ENCODE measurements around the gene GFM1.

Gene GFM1

DNA sequence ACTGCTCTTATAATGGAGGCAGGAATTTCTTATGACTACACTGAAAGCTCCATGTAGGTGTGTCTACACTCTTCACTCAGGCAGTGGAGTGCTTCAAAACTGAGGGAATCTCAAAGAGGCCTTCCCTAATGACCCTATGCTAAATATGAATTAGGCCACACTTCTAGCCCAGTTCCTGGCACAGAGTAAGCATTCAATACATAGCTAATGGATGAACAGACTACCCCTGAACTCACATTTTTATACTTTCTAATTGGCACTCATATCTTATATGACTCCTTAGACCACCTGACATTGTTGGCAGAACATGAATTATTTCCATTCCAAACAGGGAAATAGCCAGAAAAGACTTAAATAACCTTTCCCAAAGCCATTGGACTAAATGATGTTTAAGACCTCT lies 84.5 kb downstream of the GFM1 start:
- no peak for DNase-seq

DNA sequence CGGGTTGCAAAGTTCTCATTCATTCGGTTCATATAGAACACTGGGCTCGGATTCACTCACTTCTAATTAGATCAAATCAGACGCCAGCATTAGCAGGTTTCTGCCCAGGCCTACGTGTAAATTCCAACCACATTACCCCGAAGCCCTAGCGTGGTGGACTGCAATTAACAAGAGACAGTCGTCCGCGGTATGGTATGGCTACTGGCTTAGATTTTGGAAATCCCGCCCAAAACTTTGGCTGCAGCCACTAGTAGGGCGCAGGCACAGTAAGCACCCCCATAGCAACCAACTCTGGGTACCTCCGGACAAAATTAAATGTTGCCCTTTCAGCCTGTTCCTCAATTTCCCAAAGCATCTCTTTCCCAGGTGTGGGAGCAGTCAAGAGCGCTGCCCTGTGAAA lies 87.2 kb downstream of the GFM1 start:
- DNase-seq: no peak

DNA sequence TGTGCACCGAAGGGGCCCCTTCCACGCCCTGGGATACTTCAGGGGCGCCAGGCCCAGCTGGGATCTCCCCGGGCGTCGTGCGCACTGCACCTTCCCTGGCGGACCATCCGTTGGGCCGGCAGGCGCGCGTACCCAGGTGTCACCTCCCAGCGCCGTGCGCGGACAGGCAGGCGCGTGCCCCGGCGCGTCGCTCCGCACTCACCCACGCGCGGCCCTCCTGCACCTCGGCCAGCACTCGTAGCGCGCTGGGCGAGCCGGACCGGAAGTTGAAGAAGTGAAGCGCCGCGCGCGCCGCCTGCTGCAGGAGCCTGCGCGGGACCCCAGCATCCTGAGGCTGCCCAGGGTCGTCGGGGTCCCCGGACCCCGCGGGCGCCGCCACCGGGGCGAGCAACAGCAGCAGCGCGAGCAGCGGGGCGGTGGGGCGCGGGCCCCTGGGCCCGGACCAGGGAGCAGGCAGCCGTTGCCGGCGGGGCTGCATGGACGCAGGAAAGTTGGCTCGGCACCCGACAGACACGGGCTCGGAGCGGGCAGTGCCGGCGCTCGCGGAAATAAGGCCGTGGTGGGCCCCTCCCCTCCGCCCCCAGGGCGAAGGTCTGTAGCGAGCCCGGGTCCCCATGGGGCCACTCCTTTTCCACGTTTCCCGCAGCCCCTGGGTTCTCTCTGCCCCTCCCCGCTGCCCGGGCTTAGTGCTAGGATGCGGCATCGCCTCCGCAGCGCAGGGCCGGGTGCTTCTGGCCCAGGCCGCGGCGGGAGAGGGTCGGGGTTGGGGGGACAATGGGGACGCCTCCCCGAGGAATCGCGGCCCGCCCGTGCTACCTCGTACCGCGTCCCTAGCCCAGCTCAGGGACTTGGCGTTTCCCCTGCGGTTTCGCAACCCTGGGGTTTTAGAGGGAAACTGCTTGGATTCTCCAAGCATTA lies 87.9 kb downstream of the GFM1 start, which contains the start of gene RARRES1:
Gene RARRES1 (minus strand): TSS at position 520 of the 918 bp plus-strand sequence. CDS start 42 bp downstream, at position 478.
- peak; percentile 14 for DNase-seq

DNA sequence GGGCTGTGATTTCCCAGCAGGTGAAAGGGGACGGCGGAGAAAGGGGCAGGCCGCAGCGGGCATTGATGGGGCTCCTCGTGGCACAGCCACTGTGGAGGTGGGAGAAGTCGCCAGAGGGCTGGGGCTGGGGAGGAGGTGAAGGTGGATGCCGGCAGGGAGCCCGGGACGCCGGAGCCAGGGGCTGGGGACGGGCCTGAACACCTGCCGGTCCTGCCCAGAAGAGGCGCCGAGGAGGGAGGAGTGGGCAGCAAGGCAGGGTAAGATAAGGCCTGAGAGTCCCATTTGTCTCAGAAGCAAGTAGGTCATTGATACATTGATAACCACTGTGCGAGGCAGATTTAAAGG lies 88.5 kb downstream of the GFM1 start:
- no peak for DNase-seq

DNA sequence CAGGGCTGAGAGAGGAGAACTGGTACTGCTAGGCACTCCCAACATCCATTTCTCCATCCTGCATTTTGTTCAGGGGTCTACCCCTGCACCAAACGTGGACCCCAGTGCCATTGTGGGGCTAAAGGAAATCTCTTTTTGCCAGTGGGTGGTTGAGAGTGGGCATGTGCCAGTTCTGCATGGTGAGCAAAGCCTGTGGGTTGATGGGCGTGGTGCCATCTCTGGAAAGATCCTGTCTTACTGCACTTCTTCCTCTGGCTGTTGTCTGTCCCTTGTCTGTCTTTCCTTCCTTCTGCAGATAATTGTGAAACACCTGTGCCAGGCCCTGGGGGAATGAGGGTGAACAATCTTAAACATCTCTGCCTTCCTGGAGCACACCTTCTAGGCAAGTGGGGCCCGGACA lies 89.3 kb downstream of the GFM1 start:
- DNase-seq: no peak

DNA sequence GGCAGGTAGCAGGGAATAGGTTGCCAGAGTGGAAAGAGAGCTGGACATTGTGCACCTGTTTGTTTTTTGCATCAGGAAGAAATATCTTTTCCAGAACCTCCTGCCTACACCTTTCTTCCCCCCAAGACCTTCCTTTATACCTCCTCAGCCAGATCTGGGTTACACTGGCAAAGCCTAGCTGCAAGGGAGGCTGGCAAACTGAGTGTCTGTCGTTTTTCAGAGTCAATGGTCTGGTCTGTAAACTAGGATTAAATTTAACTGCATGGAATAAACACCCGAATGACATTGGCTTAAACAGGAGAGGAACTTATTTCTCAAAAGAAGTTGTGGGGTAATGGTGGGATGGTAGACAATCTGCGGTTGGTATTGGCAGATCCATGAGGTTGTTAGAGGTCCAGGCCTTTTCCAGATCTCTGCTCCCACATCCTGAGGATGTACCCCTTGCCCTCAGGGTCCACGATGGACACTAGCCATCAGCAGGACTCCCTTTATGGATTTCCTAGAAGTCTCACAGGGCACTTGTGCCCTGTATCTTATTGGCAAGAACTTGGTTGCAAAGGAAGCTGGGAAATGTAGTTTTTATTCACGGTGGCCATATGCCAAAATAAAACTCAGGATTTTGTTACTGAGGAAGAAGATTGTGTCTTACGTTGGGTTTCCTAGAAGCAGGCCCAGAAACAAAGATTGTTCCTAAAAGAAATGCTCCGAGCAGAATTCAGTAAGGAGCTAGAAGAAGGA lies 91.1 kb downstream of the GFM1 start:
- no peak for DNase-seq

DNA sequence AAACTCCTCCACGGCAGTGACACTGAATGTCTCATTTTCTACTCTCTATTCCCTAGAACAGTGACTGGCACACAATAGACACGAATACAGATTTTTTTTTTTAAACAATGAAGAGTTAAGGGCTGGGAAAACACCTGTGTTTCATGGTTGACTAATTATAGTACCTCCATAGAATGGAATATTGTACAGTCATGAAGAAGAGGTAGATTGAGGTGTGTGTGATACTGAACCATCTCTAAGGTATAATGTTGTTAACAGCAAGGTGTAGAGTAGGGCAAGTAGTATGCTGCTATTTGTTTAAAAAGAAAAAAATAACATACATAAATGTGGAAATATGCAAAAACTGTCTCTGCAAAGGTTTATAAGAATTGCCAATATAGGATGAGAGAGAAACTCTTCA lies 93.1 kb downstream of the GFM1 start:
- no peak for DNase-seq

DNA sequence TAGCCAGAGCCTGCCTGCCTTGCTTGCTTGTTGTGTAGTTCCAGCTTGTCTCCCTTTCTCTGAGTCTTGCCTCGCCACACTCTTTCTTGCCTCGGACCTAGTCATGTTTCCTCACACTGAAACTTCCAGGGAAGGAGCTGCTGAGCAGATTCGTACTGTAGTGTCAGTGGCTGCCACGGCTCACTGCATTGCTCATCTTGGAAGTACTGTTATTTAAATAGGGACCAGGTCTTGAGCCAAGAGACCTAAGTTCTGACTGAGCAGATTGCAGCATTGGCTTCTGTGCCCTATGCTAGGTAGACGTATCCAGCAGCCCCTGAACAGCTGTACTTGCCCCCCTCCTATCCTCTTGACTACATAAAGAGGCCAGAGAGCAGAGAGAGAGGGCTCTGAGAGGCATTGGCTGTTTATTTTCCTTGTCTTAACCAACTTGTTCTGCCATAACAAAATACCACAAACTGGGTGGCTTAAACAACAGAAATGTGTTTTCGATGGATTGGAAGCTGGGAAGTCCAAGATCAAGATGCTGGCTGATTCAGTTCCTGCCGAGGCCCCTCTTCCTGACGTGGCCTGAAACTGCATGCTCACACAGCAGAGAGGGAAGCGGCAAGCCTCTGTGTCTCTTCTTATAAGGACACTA lies 93.8 kb downstream of the GFM1 start:
- no peak for DNase-seq

DNA sequence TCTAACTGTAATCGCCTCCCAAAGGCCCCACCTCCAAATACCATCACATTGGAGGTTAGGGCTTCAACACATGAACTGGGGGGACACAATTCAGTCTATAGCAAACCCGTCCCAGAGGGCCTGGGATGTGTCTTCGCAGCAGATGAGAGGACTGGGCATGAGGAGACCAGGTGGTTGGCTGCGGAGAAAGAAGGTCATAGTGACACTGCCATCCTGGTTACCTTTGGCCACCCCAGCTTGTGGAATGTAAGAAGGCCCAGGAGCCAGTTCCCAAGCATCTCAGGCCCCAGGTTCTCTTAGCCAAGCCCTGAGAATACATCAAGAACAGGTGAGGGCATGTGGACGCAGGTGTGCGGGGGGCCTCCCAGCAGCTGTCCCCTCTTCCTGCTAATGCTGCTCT lies 94.3 kb downstream of the GFM1 start:
- no peak for DNase-seq

DNA sequence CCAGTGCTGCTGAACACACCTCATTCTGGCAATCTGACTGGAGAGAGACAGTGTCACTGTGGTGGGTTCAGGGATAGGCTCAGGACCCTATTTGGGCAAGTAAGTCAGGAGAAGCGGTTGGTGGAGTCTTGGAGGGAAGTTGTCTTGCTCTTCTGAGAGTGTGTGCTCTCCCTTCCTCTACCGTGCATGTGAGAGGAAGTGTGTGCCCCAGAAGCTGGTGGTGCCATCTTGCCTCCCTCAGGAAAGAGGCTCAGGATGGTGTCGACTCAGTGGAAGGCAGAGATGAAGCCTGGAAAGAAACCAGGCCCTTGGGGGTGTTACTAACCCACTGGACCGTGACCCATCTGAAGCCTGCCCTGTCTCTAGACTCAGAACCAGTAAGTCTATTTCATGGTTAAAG lies 94.8 kb downstream of the GFM1 start:
- no peak for DNase-seq

DNA sequence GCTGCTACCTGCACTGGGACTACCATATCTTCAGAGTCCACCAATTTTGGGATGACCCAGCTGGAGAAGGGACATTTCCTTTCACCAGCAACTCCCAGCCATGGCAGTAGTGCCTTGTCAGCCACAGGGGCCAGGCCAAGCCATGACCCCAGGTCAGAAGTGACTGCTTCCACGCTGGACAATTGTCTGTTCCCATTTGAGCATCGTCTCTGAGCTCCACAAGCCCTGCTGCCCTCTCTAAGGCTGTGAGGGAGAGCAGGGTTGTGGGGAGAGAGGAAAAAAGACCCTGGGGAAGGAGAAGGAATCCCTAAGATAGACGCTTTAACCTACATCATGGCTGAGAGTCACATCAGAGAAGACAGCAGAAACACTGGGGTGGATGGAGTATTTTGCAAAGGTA lies 95.3 kb downstream of the GFM1 start:
- DNase-seq: no peak
